Astrocyte of the spinal cord (primary cell): ENCODE data around the gene SBF1.
"Not testable (repeated sequence)": the region's sequence is repeated elsewhere in the genome, so short reads cannot be mapped to it uniquely, and the experiment has no call there.

Experiments used
- DNase-seq: peaks from one replicate; pipeline ENCODE4 v3.0.0; 2011; ENCODE audit warnings: low read depth, low spot score
- H3K4me3 ChIP-seq: 2 replicates; pipeline ENCODE4 v1.5.1; 2011; ENCODE audit warnings: low read depth, mild to moderate bottlenecking, low read length, moderate library complexity
- in situ Hi-C: cut with HindIII; loops from 2 replicates; pipeline ENCODE4 v1.10.0; 2017; ENCODE audit warnings: low sequenced_read_pairs
- TF ChIP-seq, protein P1 (sequence below): IDR thresholded peaks from 2 replicates; pipeline ENCODE4 v1.5.1; 2012; ENCODE audit warnings: low read depth, mild to moderate bottlenecking, low read length, inconsistent platforms

Gene SBF1

GRCh38 chr22:50435291-50436014 is 39.4 kb downstream of the SBF1 start:
- TF ChIP-seq, protein P1, sequence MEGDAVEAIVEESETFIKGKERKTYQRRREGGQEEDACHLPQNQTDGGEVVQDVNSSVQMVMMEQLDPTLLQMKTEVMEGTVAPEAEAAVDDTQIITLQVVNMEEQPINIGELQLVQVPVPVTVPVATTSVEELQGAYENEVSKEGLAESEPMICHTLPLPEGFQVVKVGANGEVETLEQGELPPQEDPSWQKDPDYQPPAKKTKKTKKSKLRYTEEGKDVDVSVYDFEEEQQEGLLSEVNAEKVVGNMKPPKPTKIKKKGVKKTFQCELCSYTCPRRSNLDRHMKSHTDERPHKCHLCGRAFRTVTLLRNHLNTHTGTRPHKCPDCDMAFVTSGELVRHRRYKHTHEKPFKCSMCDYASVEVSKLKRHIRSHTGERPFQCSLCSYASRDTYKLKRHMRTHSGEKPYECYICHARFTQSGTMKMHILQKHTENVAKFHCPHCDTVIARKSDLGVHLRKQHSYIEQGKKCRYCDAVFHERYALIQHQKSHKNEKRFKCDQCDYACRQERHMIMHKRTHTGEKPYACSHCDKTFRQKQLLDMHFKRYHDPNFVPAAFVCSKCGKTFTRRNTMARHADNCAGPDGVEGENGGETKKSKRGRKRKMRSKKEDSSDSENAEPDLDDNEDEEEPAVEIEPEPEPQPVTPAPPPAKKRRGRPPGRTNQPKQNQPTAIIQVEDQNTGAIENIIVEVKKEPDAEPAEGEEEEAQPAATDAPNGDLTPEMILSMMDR = no peak
- DNase-seq = no peak
- H3K4me3 ChIP-seq = no peak overlapping the region
- in situ Hi-C loops = no loop called here

DNA sequence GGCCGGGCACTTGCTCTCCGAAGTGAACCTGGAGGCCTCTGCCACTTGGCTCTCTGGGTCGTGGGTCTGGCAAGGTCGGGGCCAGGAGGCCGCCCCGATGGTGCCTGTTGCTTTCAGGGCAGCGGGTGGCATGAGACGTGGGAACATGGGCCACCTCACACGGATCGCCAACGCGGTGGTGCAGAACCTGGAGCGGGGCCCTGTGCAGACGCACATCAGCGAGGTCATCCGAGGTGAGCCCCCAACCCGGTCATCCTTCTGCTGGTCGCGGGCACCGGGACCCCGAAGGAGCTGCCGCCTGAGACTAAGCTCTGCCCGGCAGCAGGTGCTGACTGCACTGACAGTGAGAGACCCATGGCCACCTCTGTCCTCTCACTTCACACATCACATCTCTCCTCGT is 40.0 kb downstream of the SBF1 start:
- DNase-seq = no peak
- in situ Hi-C loops = no loop called here

GRCh38 chr22:50432877-50433510 is 41.8 kb downstream of the SBF1 start:
- H3K4me3 ChIP-seq, DNase-seq, in situ Hi-C loops: not testable (repeated sequence)

More for the DNA sequence above, 40.0 kb downstream of the SBF1 start:
- H3K4me3 ChIP-seq = no peak overlapping the region
- TF ChIP-seq, protein P1 = no peak

GRCh38 chr22:50432131-50432876 is 42.5 kb downstream of the SBF1 start:
- no peak for DNase-seq
- TF ChIP-seq, protein P1 = no peak
- H3K4me3 ChIP-seq = no peak overlapping the region
- in situ Hi-C loops = no loop called here

GRCh38 chr22:50425179-50425916 is 49.5 kb downstream of the SBF1 start:
- no peak for DNase-seq
- H3K4me3 ChIP-seq = no peak overlapping the region
- in situ Hi-C loops = no loop called here
- TF ChIP-seq, protein P1 = no peak

- no peak for DNase-seq
- in situ Hi-C loops = no loop called here
- TF ChIP-seq, protein P1 = no peak
- no peak overlapping the region for H3K4me3 ChIP-seq
Observed at GRCh38 chr22:50423956-50424355, 50.9 kb downstream of the SBF1 start.
